Mesodermal cell (in vitro differentiated cells): ENCODE results near the gene TECPR2.
"Not testable (repeated sequence)": the region's sequence is repeated elsewhere in the genome, so short reads cannot be mapped to it uniquely, and the experiment has no call there.

ENCODE experiments used
- H3K27ac ChIP-seq: 2 replicates; pipeline ENCODE4 v1.7.0; 2013; ENCODE audit warnings: mild to moderate bottlenecking, low read depth, low read length, moderate library complexity; ENCODE audit not compliant: severe bottlenecking
- H3K36me3 ChIP-seq: 2 replicates; pipeline ENCODE4 v1.7.1; 2013; ENCODE audit warnings: mild to moderate bottlenecking, low read length, moderate library complexity; ENCODE audit not compliant: control insufficient read depth, insufficient read depth
- H3K4me1 ChIP-seq: one replicate; pipeline ENCODE4 v1.7.1; 2013; ENCODE audit warnings: mild to moderate bottlenecking, low read length; ENCODE audit not compliant: insufficient read depth, control insufficient read depth, poor library complexity, severe bottlenecking
- H3K4me3 ChIP-seq: 2 replicates; pipeline ENCODE4 v1.7.0; 2013; ENCODE audit warnings: low read length, control low read depth, mild to moderate bottlenecking; ENCODE audit not compliant: insufficient read depth, poor library complexity, severe bottlenecking; ENCODE audit errors: extremely low read depth
- H3K9me3 ChIP-seq: 2 replicates; pipeline ENCODE4 v1.7.1; 2013; ENCODE audit warnings: mild to moderate bottlenecking, low read length, moderate library complexity; ENCODE audit not compliant: control insufficient read depth
- WGBS, 2 experiments: methylation state at CpG; one replicate each; pipeline ENCODE4 v1.1.5; 2013; ENCODE audit warnings: missing lambda C conversion rate in 2 of 2; ENCODE audit not compliant: insufficient coverage in 2 of 2; 5-methylcytosine and 5-hydroxymethylcytosine counted together

The TECPR2 gene

GRCh38 chr14:102518063-102518648 lies 155.4 kb downstream of the TECPR2 start:
- no peaks in the 10 kb centered on the region for H3K36me3 ChIP-seq
- WGBS, 2 experiments: 96 to 98% methylated on average over 7 to 8 of the region's 8 CpGs
- H3K27ac ChIP-seq: no peak overlapping the region
- no peak overlapping the region for H3K4me3 ChIP-seq
- no peaks in the 10 kb centered on the region for H3K9me3 ChIP-seq
- H3K4me1 ChIP-seq: no peaks in the 10 kb centered on the region

DNA sequence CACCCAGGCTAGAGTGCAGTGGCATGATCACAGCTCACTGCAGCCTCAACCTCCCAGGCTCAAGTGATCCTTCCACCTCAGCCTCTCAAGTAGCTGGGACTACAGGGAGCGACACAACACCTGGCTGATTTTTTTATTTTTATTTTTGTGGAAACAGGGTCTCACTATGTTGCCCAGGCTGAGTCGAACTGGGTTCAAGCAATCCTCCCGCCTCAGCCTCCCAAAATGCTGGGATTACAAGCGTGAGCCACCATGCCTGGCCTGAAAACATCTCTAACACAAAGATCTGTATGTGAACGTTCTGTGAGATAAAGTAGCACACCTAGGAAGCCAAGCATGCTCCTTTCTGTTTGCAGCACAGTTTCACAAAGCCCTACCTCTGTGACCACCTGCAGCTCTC lies 157.0 kb downstream of the TECPR2 start:
- not testable (repeated sequence) for H3K9me3 ChIP-seq, H3K4me3 ChIP-seq, H3K4me1 ChIP-seq, H3K36me3 ChIP-seq, H3K27ac ChIP-seq
- 93 to 100% methylated on average over 4 of the region's 5 CpGs for WGBS, 2 experiments

DNA sequence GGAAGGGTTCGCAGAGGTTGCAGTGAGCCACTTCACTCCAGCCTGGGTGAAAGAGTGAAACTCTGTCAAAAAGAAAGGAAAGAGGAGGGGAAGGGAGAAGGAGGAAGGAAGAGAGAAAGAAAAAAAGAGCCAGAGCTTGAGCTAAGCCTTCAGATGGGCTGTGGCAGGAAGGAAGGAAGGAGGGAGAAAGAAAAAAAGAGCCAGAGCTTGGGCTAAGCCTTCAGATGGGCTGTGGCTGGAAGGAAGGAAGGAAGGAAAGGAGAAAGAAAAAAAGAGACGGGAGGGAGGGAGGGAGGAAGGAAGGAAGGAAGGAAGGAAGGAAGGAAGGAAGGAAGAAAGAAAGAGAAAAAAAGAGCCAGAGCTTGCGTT lies 160.4 kb downstream of the TECPR2 start:
- Histone ChIP-seq H3K4me1 (peaks cover 14% of the 10 kb centered on the region), H3K4me3 (no peak overlapping the region), H3K36me3 (no peaks in the 10 kb centered on the region), H3K27ac (no peak overlapping the region), H3K9me3 (no peaks in the 10 kb centered on the region)
- WGBS, 2 experiments: 94 to 96% methylated on average over 2 to 3 of the region's 3 CpGs

DNA sequence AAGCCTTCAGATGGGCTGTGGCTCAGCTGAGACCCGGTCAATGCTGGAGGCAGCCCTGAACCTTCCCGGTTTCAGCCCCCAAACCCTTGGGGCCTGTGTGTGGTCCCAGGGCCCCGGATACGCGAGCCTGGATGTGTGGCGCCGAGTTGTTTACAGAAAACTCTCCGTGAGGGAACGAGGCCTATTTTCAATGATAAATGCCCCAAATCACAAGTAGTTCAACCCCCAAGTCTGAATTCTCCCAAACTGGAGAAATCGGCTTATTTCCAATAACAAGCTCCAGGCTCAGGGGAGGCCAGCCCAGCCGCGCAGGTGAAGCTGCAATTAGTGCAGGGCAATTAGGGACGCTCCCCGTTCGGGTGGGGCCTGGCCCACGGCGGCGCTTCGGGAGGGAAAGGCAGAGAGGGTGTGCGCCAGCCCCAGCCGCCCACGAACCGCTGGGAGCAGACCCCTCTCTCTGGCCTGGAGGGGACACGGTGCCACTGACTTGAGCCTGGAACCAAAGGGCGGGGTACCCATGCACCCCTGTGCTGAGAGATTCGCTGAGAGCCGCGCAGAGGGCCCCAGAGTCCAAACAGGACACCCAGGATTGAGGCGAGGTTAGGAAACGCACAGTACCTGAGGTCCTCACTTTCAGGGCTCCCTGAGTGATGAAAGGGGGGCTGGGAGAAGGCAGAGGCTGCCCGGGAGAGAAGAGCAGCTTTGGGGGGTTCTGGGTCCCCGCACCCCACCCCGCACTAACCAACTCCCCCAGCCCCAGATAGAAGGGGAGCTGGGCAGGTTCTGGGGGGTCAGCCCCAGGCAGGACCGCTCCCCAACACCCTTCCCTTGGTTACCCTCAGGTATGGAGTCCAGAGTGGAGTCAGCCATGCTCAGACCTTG lies 161.1 kb downstream of the TECPR2 start:
- H3K4me3 ChIP-seq: no peak overlapping the region
- no peaks in the 10 kb centered on the region for H3K9me3 ChIP-seq
- WGBS, 2 experiments: 87 to 90% methylated on average over 30 to 31 of the region's 34 CpGs
- peaks cover 14% of the 10 kb centered on the region for H3K4me1 ChIP-seq
- no peak overlapping the region for H3K27ac ChIP-seq
- no peaks in the 10 kb centered on the region for H3K36me3 ChIP-seq

DNA sequence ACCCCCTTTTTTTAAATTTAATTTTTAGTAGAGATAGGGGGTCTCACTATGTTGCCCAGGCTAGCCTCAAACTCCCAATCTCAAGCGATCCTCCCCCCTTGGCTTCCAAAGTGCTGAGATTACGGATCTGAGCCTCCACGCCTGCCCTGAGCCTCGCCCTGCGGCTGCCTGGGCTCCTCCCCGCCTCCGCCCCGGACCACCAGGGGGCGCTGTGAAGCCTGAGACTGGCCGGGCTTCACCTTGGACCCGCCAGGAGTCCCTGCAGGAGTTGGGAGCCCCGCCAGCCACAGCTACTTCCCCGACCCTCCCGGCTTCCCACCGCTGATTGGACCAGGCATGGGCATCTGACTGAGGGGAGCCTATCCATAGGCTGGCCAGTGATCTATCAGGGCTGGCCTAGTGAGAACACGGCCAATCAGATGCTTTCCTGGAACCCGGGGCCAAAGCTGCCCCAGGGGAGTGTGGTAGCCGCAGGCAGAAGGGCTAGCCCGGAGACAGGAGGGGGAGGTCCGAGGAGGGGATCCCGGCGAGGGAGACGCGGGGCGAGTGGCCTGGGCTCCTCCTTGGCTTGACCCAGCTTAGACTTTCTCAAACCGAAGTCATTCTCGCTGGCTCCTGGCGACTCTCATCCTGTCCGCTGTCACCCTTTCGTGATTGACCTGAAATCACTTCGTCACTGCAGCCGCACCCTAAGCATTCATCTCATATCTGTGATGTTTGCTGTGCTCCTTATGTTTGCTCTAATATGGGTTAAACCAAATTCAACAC lies 161.9 kb downstream of the TECPR2 start:
- H3K4me3 ChIP-seq: peak overlapping the region; percentile 37
- no peaks in the 10 kb centered on the region for H3K36me3 ChIP-seq
- WGBS, 2 experiments: 2% methylated on average over 26 to 28 of the region's 32 CpGs
- no peaks in the 10 kb centered on the region for H3K9me3 ChIP-seq
- peak overlapping the region; percentile 32 for H3K27ac ChIP-seq
- H3K4me1 ChIP-seq: peaks cover 14% of the 10 kb centered on the region

- Histone ChIP-seq H3K4me3 (peak overlapping the region; percentile 37), H3K4me1 (peaks cover 14% of the 10 kb centered on the region), H3K9me3 (no peaks in the 10 kb centered on the region), H3K36me3 (no peaks in the 10 kb centered on the region), H3K27ac (peak overlapping the region; percentile 32)
- 23 to 31% methylated on average over 8 of the region's 11 CpGs for WGBS, 2 experiments
Observed at GRCh38 chr14:102525219-102525928, 162.6 kb downstream of the TECPR2 start.

DNA sequence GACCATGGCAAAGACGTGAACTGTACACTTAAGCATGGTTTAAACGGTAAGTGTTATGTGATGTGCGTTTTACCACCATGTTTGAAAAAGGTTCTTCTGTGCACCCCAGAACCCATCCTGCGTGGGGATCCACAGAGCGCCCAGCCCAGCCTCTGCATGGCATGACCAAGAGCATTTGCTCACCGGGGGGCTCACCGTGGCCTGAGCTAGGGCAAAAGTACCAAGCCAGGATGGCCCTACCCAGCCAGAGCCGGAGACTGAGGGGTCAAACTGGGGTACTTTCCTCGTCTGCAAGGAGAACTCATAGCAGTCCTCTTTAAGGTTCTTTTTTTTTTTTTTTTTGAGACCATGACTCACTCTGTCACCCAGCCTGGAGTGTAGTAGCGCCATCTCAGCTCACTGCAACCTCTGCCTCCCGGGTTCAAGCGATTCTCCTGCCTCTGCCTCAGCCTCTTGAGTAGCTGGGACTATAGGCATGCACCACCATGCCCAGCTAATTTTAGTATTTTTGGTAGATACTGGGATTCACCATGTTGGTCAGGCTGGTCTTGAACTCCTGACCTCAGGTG lies 163.3 kb downstream of the TECPR2 start:
- H3K27ac ChIP-seq: no peak overlapping the region
- H3K9me3 ChIP-seq: no peaks in the 10 kb centered on the region
- WGBS, 2 experiments: 86 to 89% methylated on average over 7 to 8 of the region's 12 CpGs
- no peaks in the 10 kb centered on the region for H3K36me3 ChIP-seq
- H3K4me3 ChIP-seq: no peak overlapping the region
- peaks cover 14% of the 10 kb centered on the region for H3K4me1 ChIP-seq

DNA sequence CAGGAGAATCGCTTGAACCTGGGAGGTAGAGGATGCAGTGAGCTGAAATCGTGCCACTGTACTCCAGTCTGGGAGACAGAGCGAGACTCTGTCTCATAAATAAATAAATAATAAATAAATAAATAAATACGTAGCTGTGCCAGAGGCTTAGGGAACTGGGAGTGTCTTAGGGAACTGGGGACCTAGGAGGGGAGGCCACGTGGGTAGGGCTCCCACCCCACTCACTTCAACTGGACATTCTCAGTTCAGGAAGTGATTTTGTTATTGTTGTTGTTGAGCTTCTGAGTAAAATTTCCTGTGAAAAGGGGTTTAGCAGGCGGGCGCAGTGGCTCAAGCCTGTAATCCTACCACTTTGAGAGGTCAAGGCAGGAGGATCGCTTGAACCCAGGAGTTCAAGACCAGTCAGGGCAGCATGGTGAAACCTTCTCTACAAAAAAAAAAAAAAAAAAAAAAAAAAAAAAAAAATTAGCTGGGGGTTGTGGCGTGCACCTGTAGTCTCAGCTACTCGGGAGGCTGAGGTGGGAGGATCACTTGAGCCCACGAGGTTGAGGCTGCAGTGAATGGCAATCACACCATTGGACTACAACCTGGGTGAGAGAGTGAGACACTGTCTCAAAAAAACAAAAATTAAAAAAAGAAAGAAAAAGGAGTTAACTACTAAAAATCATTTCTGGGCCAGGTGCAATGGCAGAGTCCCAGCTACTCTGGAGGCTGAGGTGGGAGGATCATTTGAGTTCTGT lies 165.9 kb downstream of the TECPR2 start:
- WGBS, 2 experiments: 94 to 96% methylated on average over 3 to 4 of the region's 11 CpGs
- H3K36me3 ChIP-seq: no peaks in the 10 kb centered on the region

DNA sequence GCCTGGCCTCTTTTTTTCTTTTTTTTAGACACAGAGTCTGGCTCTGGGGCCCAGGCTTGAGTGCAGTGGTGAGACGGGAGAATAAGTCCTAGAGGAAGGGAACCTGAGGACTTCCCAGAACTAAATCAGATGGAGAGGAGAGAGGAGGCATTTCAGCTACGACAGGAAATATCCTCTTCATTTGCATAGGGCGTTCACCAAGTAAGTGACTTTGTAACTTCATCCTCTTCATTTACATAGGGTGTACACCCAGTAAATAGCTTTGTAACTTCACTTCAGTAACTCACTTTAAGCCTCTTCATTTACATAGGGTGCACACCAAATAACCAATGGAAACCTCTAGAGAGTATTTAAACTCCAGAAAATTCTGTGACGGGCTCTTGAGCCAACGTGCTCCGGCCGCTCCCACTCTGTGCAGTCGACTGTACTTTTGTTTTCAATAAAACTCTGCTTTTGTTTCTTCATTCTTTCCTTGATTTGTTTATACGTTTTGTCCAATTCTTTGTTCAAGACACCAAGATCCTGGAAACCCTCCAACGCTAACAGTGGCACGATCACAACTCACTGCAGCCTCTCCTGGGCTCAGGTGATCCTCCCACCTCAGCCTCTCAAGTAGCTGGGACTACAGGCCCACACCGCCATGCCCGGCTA lies 168.2 kb downstream of the TECPR2 start:
- Histone ChIP-seq H3K4me1 (peaks cover 8% of the 10 kb centered on the region), H3K4me3 (no peak overlapping the region), H3K27ac (no peak overlapping the region), H3K36me3 (no peaks in the 10 kb centered on the region), H3K9me3 (no peaks in the 10 kb centered on the region)
- WGBS, 2 experiments: 90% methylated on average over 11 of the region's 13 CpGs

More for the DNA sequence above, 165.9 kb downstream of the TECPR2 start:
- H3K4me1 ChIP-seq: peaks cover 14% of the 10 kb centered on the region
- no peak overlapping the region for H3K4me3 ChIP-seq
- no peak overlapping the region for H3K27ac ChIP-seq
- H3K9me3 ChIP-seq: no peaks in the 10 kb centered on the region
